ENCODE data around the gene EHD4. TPM values are rescaled to one million over a fixed set of nuclear protein-coding genes. Genes with fewer than 3 reads are reported as not detected.
A peak's percentile ranks its signal among the peaks of the same experiment; 100 is the strongest.

The EHD4 gene
- total RNA-seq, 1 donor from 2014 or later, result 42.6 TPM

DNA sequence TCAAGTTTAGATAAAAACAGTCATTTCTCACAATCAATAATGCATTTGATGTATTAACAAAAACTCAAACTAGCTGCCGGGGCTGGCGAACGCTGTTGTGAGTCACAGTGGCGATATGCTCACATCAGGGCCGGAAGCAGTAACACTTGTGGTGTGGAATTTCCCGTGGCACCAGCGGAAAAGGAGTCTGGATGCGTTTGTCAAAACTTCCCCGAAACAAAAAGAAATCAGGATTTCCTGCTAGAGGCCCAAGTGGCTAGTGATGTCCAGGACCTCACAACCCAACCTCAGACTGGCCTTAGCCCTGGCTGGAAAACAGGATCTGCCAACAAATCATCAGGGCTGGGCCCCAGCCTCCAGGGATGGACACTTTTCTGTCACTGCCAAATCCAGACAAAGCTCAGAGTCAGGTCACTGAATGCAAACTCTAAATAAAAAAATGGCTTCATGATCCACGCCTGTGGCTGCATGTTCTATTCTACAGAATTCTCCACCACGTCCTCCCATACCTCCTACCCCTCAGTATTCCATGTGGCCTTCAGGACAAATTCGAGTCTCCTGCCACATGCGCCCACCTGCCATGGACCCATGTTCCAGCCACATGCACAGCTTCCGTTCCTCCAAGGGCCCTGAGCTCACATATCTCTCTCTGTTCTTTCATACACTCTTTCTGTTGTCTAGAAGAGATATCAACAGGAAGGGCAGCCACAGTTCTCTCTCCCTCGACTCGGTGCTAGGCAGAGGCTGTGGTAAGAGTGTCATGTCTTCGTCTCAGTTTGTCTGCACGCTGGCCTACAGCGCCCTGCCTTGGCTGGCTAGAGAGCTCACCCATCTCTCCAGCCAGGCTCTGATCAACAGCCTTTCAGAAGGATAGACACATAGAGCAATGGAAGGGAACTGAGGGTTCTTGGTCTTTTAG lies 35.4 kb downstream of the EHD4 start:
- peaks cover 55% of the 10 kb centered on the region for H3K4me1 Mint-ChIP-seq
- ChIA-PET POLR2A (interaction anchor here (0.8 to 1.8 kb wide), 8 partner anchors 8 to 336 kb away, joined by 3 to 4 read pairs (median 3); partner anchors contain the start of genes EHD4, GANC, MAPKBP1 and TMEM87A), CTCF (interaction anchor here (0.7 to 2.3 kb wide), 5 partner anchors 32 to 165 kb away, joined by 3 to 10 read pairs (median 4); partner anchors contain the start of gene MAPKBP1)
- no peaks in the 10 kb centered on the region for H3K27me3 Mint-ChIP-seq
- ATAC-seq (ENCODE audit: low read depth) (peak; percentile 65), DNase-seq (no peak)
- H3K27ac Mint-ChIP-seq, result peak overlapping the region; percentile 90
- intact Hi-C loops (cut with micrococcal nuclease), result loop anchor here (2.0 kb wide), 1 partner anchor 32 kb away; no protein-coding TSS in a partner anchor
- peaks cover 29% of the 10 kb centered on the region for H3K36me3 Mint-ChIP-seq (ENCODE audit: low read depth)
- no peak overlapping the region for H3K4me3 Mint-ChIP-seq
- H3K9me3 Mint-ChIP-seq, result no peaks in the 10 kb centered on the region
- TF ChIP-seq, protein P1, sequence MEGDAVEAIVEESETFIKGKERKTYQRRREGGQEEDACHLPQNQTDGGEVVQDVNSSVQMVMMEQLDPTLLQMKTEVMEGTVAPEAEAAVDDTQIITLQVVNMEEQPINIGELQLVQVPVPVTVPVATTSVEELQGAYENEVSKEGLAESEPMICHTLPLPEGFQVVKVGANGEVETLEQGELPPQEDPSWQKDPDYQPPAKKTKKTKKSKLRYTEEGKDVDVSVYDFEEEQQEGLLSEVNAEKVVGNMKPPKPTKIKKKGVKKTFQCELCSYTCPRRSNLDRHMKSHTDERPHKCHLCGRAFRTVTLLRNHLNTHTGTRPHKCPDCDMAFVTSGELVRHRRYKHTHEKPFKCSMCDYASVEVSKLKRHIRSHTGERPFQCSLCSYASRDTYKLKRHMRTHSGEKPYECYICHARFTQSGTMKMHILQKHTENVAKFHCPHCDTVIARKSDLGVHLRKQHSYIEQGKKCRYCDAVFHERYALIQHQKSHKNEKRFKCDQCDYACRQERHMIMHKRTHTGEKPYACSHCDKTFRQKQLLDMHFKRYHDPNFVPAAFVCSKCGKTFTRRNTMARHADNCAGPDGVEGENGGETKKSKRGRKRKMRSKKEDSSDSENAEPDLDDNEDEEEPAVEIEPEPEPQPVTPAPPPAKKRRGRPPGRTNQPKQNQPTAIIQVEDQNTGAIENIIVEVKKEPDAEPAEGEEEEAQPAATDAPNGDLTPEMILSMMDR (IDR thresholded peaks at IDR 0.05), result no peak

DNA sequence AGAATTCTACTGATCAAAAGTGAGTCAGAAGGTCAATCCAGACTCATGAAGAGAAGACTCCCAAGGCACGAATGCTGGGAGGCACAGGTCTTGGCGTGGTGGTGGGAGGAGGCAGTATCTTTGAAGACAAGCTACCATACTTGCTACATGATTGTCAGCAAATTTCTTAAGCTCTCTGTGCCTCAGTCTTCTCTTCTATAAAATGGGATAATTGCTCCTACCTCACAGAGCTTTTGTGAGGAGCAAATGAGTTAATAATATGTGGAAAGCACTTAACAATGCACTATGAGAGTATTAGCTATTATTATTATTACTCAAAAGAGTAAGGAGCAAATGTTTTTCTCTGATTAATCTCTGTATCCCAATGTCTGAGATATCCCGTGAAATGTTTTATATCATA lies 36.2 kb downstream of the EHD4 start:
- ATAC-seq (ENCODE audit: low read depth) (no peak), DNase-seq (no peak)
- Mint-ChIP-seq H3K9me3 (no peaks in the 10 kb centered on the region), H3K36me3 (ENCODE audit: low read depth) (peaks cover 26% of the 10 kb centered on the region), H3K4me1 (peaks cover 56% of the 10 kb centered on the region), H3K27me3 (no peaks in the 10 kb centered on the region), H3K4me3 (no peak overlapping the region), H3K27ac (peak overlapping the region; percentile 90)
- ChIA-PET CTCF (interaction anchor here (0.7 to 2.3 kb wide), 3 partner anchors 32 to 164 kb away, joined by 4 to 10 read pairs (median 7); partner anchors contain the start of gene MAPKBP1), POLR2A (interaction anchor here (0.8 to 1.2 kb wide), 5 partner anchors 8 to 162 kb away, joined by 3 read pairs; partner anchors contain the start of genes EHD4 and MAPKBP1)
- TF ChIP-seq, protein P1 (IDR thresholded peaks at IDR 0.05), result no peak
- intact Hi-C loops (cut with micrococcal nuclease), result loop anchor here (2.0 kb wide), 1 partner anchor 31 kb away; no protein-coding TSS in a partner anchor

DNA sequence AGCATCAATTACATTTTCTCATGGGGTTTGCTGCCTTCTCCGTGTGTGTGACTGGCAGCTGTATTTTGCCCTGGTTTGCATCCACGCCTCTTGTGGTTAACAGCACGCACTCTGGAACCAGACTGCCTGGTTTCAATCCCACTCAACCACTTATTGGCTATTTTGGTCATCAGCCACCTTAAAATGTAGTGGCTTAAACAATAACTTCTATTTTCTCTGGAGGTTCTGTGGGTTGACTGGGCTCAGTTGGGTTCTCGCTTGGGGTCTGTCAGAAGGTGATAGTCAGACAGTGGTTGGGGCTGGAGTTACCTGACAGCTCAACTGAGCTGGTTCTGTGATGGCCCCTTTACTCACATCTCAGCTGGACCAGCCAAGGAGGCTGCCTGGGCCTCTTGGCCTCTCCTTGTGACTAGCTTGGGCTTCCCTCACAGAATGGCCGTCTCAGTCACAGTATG lies 36.8 kb downstream of the EHD4 start:
- peak overlapping the region; percentile 90 for H3K27ac Mint-ChIP-seq
- no peaks in the 10 kb centered on the region for H3K27me3 Mint-ChIP-seq
- CTCF ChIA-PET, result interaction anchor here (2.3 kb wide), 2 partner anchors 31 to 162 kb away, joined by 7 to 10 read pairs; partner anchors contain the start of gene MAPKBP1
- peaks cover 59% of the 10 kb centered on the region for H3K4me1 Mint-ChIP-seq
- DNase-seq (no peak), ATAC-seq (ENCODE audit: low read depth) (no peak)
- no peaks in the 10 kb centered on the region for H3K9me3 Mint-ChIP-seq
- TF ChIP-seq, protein P1 (IDR thresholded peaks at IDR 0.05), result no peak
- H3K36me3 Mint-ChIP-seq (ENCODE audit: low read depth), result peaks cover 20% of the 10 kb centered on the region
- POLR2A ChIA-PET, result interaction anchor here (1.0 to 1.2 kb wide), 5 partner anchors 31 to 109 kb away, joined by 3 to 5 read pairs (median 4); partner anchors contain the start of gene EHD4
- peak overlapping the region; percentile 41 for H3K4me3 Mint-ChIP-seq
- intact Hi-C loops (cut with micrococcal nuclease), result loop anchor here (2.0 kb wide), 1 partner anchor 31 kb away; no protein-coding TSS in a partner anchor

DNA sequence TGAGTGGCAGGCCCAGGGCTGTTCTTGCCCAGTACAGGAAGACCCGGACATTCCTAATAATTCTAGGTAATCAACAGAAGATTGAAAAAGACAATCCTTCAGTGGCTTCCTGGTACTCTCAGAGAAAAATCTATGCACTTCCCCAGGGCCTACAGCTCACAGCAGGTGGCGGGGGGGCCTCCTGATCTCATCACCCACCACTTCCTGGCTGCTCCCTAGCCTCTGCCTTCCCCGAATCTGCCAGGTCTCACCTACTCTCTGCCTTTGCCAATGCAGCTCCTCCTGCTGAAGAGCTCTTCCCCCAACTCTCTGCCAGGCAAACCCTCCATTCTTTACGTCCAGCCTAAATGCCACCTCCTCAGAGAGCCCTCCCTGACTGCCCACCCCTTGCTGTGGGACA lies 37.5 kb downstream of the EHD4 start:
- Mint-ChIP-seq H3K9me3 (no peaks in the 10 kb centered on the region), H3K4me3 (peak overlapping the region; percentile 47), H3K27ac (peak overlapping the region; percentile 90), H3K36me3 (ENCODE audit: low read depth) (peaks cover 14% of the 10 kb centered on the region), H3K4me1 (peaks cover 66% of the 10 kb centered on the region), H3K27me3 (no peaks in the 10 kb centered on the region)
- DNase-seq (peak; percentile 27), ATAC-seq (ENCODE audit: low read depth) (peak; percentile 77)
- POLR2A ChIA-PET, result interaction anchor here (1.0 to 1.2 kb wide), 6 partner anchors 19 to 37 kb away, joined by 3 to 7 read pairs (median 4); partner anchors contain the start of gene EHD4
- intact Hi-C loops (cut with micrococcal nuclease), result no loop called here
- TF ChIP-seq, protein P1 (IDR thresholded peaks at IDR 0.05), result no peak
- CTCF ChIA-PET, result interaction anchor here (2.3 kb wide), 1 partner anchor 161 kb away, joined by 7 read pairs; the partner anchor contains the start of gene MAPKBP1
